ENCODE data around the gene HDAC11. TPM values are rescaled to one million over a fixed set of nuclear protein-coding genes. Genes with fewer than 3 reads are reported as not detected.
A peak's percentile ranks its signal among the peaks of the same experiment; 100 is the strongest.

Gene HDAC11
- total RNA-seq, 1 donor from 2014 or later: 14.4 TPM

DNA sequence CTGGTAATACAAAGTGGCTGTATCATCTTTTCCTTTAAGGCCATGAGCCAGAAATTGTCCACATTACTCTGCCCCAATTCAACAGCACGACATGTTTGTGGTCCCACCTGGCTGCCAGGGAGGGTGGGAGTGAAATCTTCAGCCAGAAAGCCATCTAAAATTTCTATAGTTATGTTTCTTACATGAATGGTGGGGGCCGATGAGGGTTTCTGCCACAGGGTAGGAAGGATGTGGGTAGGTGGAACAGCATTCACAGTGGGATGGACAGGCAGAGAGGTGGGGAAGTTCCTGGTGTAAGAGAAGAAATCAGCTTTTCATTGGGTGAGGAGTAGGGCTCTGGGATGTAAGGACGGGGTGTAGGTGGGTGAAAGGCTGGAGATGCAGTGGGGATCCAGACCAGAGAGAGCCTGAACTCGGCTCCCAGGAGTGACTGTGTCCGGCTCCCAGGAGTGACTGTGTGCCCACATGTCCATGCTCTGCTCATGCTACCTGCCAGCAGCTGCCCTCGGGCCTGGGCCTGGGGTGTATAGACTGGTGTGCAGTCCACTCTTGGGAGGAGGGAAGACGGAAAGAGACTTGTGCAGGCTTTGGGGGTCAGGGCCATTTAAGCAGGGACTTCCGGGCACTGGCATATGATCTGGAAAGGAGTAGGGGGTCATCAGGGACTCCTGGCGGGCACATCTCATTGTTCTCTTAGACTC, 65.0 kb downstream of the HDAC11 start:
- H3K27me3 Mint-ChIP-seq: peaks cover 53% of the 10 kb centered on the region
- no peaks in the 10 kb centered on the region for H3K9me3 Mint-ChIP-seq (ENCODE audit: low read depth)
- TF ChIP-seq, protein P1, sequence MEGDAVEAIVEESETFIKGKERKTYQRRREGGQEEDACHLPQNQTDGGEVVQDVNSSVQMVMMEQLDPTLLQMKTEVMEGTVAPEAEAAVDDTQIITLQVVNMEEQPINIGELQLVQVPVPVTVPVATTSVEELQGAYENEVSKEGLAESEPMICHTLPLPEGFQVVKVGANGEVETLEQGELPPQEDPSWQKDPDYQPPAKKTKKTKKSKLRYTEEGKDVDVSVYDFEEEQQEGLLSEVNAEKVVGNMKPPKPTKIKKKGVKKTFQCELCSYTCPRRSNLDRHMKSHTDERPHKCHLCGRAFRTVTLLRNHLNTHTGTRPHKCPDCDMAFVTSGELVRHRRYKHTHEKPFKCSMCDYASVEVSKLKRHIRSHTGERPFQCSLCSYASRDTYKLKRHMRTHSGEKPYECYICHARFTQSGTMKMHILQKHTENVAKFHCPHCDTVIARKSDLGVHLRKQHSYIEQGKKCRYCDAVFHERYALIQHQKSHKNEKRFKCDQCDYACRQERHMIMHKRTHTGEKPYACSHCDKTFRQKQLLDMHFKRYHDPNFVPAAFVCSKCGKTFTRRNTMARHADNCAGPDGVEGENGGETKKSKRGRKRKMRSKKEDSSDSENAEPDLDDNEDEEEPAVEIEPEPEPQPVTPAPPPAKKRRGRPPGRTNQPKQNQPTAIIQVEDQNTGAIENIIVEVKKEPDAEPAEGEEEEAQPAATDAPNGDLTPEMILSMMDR (IDR thresholded peaks at IDR 0.05; ENCODE audit: unreplicated experiment): no peak
- no peaks in the 10 kb centered on the region for H3K36me3 Mint-ChIP-seq (ENCODE audit: insufficient read depth)
- peaks cover 7% of the 10 kb centered on the region for H3K4me1 Mint-ChIP-seq (ENCODE audit: low read depth)
- no peak overlapping the region for H3K27ac Mint-ChIP-seq
- no peak for DNase-seq (ENCODE audit: low spot score, unreplicated experiment)
- no peak overlapping the region for H3K4me3 Mint-ChIP-seq (ENCODE audit: low read depth)

DNA sequence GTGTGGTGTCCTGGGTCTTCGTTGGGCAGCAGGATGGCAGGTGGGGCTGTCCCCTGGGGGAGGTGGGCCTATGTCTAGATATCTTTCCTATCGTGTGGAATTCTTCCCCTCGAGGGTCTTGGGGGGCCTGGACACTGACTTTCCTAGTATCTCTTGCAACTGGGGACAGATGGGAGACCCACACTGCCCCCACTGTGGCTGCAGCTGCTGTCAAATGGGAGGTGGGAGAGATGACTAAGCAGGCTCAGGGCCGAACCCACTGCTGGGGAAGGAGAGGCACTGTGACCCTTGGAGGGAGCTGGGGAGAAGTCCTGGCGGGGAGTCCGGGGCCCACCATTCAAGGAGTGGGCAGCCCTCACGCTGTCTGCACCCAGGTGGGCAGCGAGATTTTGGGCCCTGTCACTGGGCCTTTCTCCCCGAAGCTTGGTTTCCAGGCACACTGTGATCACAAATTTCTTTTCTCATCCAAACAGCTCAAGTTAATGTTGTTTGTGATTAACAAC, 65.9 kb downstream of the HDAC11 start:
- Mint-ChIP-seq H3K4me1 (ENCODE audit: low read depth) (peaks cover 7% of the 10 kb centered on the region), H3K27ac (no peak overlapping the region), H3K36me3 (ENCODE audit: insufficient read depth) (no peaks in the 10 kb centered on the region), H3K27me3 (peaks cover 56% of the 10 kb centered on the region), H3K4me3 (ENCODE audit: low read depth) (no peak overlapping the region), H3K9me3 (ENCODE audit: low read depth) (no peaks in the 10 kb centered on the region)
- no peak for DNase-seq (ENCODE audit: low spot score, unreplicated experiment)
- TF ChIP-seq, protein P1 (IDR thresholded peaks at IDR 0.05; ENCODE audit: unreplicated experiment): no peak

DNA sequence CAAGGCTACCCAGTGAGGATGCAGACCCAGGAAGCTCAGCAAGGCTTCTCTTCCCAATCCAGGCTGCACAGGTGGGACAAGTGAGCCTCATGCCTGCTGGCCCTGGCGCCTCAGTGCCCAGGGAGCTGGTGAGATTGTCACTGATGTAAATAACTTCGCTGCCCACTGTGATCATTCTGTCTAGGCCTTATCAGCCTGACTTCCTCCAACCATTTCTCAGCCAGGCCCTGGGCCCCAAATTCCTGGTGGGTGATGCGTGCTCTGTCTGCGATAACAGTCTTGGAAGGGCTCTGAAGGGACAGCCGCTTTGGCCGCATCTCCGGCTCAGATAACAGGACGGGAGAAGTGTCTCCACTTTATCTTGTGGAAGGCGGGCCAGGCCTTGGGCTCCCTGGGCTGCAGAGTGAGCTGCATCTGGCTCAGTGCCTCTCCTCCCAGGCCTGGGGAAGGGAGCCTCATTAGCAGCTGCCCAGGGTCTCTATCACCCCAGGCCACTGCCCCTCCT, 66.6 kb downstream of the HDAC11 start:
- H3K27ac Mint-ChIP-seq: no peak overlapping the region
- DNase-seq (ENCODE audit: low spot score, unreplicated experiment): no peak
- H3K27me3 Mint-ChIP-seq: peaks cover 61% of the 10 kb centered on the region
- H3K4me3 Mint-ChIP-seq (ENCODE audit: low read depth): no peak overlapping the region
- peaks cover 7% of the 10 kb centered on the region for H3K4me1 Mint-ChIP-seq (ENCODE audit: low read depth)
- TF ChIP-seq, protein P1 (IDR thresholded peaks at IDR 0.05; ENCODE audit: unreplicated experiment): no peak
- no peaks in the 10 kb centered on the region for H3K9me3 Mint-ChIP-seq (ENCODE audit: low read depth)
- H3K36me3 Mint-ChIP-seq (ENCODE audit: insufficient read depth): no peaks in the 10 kb centered on the region

DNA sequence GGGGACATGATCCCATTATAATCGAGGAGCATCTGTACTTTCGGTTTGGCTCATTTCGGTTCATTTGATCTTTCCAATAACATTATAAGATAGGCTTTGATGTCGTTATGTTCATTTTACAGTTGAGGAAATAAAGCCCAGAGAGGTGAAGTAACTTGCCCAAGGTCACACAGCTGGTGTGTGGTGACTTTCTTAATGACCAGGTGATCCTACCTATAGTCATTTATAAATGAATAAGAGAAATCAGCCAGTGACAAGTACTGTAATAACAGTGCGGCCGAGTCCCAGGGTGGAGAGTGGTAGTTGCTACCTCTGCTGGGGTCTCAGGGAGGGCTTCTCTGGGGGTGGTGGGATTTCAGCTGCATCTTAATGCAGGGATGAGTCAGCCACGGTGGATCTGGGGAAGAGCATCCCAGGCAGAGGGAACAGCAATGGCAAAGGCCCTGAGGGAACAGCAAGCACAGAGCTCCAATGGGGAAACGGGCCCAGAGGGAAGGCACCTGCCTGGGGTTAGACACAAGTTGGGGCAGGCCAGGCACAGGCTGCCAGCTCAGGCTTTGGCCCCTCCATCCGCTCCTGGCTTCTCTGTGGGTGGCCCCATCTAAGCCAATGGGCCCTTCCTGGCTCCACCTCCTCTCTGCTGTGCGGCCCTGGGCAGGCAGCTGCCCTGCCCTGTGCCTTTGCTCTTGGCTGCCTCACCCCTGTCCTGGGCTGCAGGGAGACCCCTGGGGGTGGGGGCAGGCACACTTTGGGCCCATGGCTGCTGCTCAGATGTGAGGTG, 67.7 kb downstream of the HDAC11 start:
- H3K9me3 Mint-ChIP-seq (ENCODE audit: low read depth): no peaks in the 10 kb centered on the region
- no peak for DNase-seq (ENCODE audit: low spot score, unreplicated experiment)
- H3K36me3 Mint-ChIP-seq (ENCODE audit: insufficient read depth): no peaks in the 10 kb centered on the region
- no peak overlapping the region for H3K27ac Mint-ChIP-seq
- peaks cover 66% of the 10 kb centered on the region for H3K27me3 Mint-ChIP-seq
- TF ChIP-seq, protein P1 (IDR thresholded peaks at IDR 0.05; ENCODE audit: unreplicated experiment): no peak
- peaks cover 7% of the 10 kb centered on the region for H3K4me1 Mint-ChIP-seq (ENCODE audit: low read depth)
- peak overlapping the region; percentile 32 for H3K4me3 Mint-ChIP-seq (ENCODE audit: low read depth)
